Liver (tissue), 3 donors: ENCODE data around the gene WFIKKN2.

Experiments
- EGR1 ChIP-seq, 2 donors: IDR thresholded peaks; 2 replicates each; pipeline ENCODE4 v1.6.1; 2016 to 2018; ENCODE audit warnings: antibody characterized with exemption in 2 of 2, low read depth in 2 of 2
- GABPA ChIP-seq, 2 donors: IDR thresholded peaks in 1 of 2; conservative IDR thresholded peaks in 1 of 2; 2 replicates each; pipeline ENCODE4 v1.6.1; 2016; ENCODE audit warnings: antibody characterized with exemption in 2 of 2, mild to moderate bottlenecking in 1 of 2, moderate library complexity in 1 of 2
- JUND ChIP-seq, 2 donors: IDR thresholded peaks; 2 replicates each; pipeline ENCODE4 v1.6.1; 2016; ENCODE audit warnings: antibody characterized with exemption in 2 of 2
- NR2F2 ChIP-seq: IDR thresholded peaks from 2 replicates; pipeline ENCODE4 v1.6.1; 2016; ENCODE audit warnings: antibody characterized with exemption
- RAD21 ChIP-seq, 2 donors: IDR thresholded peaks; 2 replicates each; pipeline ENCODE4 v1.6.1; 2016; ENCODE audit warnings: antibody characterized with exemption in 2 of 2, mild to moderate bottlenecking in 2 of 2
- RXRA ChIP-seq, 2 donors: IDR thresholded peaks; 2 replicates each; pipeline ENCODE4 v1.6.1; 2017 to 2018; ENCODE audit warnings: antibody characterized with exemption in 2 of 2, mild to moderate bottlenecking in 1 of 2
- SP1 ChIP-seq: IDR thresholded peaks from 2 replicates; pipeline ENCODE4 v1.6.1; 2018; ENCODE audit warnings: antibody characterized with exemption, mild to moderate bottlenecking
- YY1 ChIP-seq: IDR thresholded peaks from 2 replicates; pipeline ENCODE4 v1.6.1; 2016; ENCODE audit warnings: antibody characterized with exemption, mild to moderate bottlenecking
- TF ChIP-seq, protein P1 (sequence below): fragments of 150-350 bp; IDR thresholded peaks from 2 replicates; pipeline ENCODE4 v1.5.1; 2017; ENCODE audit warnings: improper control_type of control experiment, low read depth, low read length; ENCODE audit not compliant: missing input control
- TF ChIP-seq, protein P2 (sequence below): IDR thresholded peaks from 2 replicates; pipeline ENCODE4 v1.6.1; 2016; ENCODE audit warnings: antibody characterized with exemption
- TF ChIP-seq, protein P3 (sequence below): IDR thresholded peaks from 2 replicates; pipeline ENCODE4 v1.6.1; 2016; ENCODE audit warnings: antibody characterized with exemption, mild to moderate bottlenecking
- donor health status: healthy.
- donor health status: healthy.

DNA sequence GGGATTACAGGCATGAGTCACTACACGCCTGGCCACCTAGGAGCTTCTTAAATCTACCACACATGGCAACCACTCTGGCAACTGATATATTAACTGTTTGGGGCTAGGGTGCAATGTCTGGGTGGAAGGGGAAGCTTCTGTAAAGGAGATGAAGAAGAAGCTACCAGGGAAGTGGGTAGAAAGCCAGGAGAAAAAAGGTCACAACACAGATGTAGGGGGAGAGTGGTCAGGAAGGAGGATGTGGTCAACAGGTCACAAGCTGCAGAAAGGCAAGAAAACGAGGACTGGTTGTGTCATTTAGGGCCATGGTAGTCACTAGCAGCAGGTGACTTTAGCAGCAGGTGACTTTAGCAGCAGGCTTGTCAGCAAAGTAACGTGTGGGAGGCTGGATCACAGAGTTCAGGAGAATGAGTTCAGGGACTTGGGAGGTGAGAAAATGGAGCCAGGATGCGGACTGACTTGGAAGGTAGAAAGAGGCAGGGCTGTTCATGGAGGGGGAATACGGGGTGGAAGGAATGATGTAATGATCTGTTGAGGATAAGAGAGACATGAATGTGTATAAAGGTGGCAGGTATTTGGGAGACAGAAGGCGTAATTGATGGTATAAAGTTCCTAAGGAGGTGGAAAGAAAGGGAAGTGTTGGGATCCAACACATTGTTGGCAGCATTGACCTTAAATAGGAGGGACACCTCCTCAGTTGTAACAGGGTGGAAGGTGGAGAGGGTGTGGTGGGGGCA is 16.3 kb upstream of the WFIKKN2 start:
- TF ChIP-seq, protein P1, sequence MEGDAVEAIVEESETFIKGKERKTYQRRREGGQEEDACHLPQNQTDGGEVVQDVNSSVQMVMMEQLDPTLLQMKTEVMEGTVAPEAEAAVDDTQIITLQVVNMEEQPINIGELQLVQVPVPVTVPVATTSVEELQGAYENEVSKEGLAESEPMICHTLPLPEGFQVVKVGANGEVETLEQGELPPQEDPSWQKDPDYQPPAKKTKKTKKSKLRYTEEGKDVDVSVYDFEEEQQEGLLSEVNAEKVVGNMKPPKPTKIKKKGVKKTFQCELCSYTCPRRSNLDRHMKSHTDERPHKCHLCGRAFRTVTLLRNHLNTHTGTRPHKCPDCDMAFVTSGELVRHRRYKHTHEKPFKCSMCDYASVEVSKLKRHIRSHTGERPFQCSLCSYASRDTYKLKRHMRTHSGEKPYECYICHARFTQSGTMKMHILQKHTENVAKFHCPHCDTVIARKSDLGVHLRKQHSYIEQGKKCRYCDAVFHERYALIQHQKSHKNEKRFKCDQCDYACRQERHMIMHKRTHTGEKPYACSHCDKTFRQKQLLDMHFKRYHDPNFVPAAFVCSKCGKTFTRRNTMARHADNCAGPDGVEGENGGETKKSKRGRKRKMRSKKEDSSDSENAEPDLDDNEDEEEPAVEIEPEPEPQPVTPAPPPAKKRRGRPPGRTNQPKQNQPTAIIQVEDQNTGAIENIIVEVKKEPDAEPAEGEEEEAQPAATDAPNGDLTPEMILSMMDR, result no peak
- TF ChIP-seq RAD21 (IDR thresholded peaks at IDR 0.05) (no peak), JUND (IDR thresholded peaks at IDR 0.05) (no peak), GABPA (IDR thresholded peaks at IDR 0.05 in 1 of 2, conservative IDR thresholded peaks at IDR 0.05 in 1 of 2) (no peak), NR2F2 (no peak), YY1 (no peak), EGR1 (IDR thresholded peaks at IDR 0.05; ENCODE audit: low read depth in 2 of 2) (no peak), RXRA (IDR thresholded peaks at IDR 0.05) (no peak), SP1 (no peak)
- TF ChIP-seq, protein P2, sequence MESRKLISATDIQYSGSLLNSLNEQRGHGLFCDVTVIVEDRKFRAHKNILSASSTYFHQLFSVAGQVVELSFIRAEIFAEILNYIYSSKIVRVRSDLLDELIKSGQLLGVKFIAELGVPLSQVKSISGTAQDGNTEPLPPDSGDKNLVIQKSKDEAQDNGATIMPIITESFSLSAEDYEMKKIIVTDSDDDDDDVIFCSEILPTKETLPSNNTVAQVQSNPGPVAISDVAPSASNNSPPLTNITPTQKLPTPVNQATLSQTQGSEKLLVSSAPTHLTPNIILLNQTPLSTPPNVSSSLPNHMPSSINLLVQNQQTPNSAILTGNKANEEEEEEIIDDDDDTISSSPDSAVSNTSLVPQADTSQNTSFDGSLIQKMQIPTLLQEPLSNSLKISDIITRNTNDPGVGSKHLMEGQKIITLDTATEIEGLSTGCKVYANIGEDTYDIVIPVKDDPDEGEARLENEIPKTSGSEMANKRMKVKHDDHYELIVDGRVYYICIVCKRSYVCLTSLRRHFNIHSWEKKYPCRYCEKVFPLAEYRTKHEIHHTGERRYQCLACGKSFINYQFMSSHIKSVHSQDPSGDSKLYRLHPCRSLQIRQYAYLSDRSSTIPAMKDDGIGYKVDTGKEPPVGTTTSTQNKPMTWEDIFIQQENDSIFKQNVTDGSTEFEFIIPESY, result no peak
- TF ChIP-seq, protein P3, sequence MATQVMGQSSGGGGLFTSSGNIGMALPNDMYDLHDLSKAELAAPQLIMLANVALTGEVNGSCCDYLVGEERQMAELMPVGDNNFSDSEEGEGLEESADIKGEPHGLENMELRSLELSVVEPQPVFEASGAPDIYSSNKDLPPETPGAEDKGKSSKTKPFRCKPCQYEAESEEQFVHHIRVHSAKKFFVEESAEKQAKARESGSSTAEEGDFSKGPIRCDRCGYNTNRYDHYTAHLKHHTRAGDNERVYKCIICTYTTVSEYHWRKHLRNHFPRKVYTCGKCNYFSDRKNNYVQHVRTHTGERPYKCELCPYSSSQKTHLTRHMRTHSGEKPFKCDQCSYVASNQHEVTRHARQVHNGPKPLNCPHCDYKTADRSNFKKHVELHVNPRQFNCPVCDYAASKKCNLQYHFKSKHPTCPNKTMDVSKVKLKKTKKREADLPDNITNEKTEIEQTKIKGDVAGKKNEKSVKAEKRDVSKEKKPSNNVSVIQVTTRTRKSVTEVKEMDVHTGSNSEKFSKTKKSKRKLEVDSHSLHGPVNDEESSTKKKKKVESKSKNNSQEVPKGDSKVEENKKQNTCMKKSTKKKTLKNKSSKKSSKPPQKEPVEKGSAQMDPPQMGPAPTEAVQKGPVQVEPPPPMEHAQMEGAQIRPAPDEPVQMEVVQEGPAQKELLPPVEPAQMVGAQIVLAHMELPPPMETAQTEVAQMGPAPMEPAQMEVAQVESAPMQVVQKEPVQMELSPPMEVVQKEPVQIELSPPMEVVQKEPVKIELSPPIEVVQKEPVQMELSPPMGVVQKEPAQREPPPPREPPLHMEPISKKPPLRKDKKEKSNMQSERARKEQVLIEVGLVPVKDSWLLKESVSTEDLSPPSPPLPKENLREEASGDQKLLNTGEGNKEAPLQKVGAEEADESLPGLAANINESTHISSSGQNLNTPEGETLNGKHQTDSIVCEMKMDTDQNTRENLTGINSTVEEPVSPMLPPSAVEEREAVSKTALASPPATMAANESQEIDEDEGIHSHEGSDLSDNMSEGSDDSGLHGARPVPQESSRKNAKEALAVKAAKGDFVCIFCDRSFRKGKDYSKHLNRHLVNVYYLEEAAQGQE, result no peak
